ENCODE data around the gene BRMS1L.

- TF ChIP-seq, protein P1, sequence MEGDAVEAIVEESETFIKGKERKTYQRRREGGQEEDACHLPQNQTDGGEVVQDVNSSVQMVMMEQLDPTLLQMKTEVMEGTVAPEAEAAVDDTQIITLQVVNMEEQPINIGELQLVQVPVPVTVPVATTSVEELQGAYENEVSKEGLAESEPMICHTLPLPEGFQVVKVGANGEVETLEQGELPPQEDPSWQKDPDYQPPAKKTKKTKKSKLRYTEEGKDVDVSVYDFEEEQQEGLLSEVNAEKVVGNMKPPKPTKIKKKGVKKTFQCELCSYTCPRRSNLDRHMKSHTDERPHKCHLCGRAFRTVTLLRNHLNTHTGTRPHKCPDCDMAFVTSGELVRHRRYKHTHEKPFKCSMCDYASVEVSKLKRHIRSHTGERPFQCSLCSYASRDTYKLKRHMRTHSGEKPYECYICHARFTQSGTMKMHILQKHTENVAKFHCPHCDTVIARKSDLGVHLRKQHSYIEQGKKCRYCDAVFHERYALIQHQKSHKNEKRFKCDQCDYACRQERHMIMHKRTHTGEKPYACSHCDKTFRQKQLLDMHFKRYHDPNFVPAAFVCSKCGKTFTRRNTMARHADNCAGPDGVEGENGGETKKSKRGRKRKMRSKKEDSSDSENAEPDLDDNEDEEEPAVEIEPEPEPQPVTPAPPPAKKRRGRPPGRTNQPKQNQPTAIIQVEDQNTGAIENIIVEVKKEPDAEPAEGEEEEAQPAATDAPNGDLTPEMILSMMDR (conservative IDR thresholded peaks at IDR 0.05 in 1 of 2, IDR thresholded peaks at IDR 0.05 in 1 of 2; ENCODE audit: low read depth in 1 of 2, low read length in 2 of 2): no peak
- no peak for TF ChIP-seq EZH2 (IDR thresholded peaks at IDR 0.05; ENCODE audit: low read length, missing control alignments)
These were observed 18.0 kb upstream of the BRMS1L start for GRCh38 chr14:35808076-35808637.
